Measurements from ENCODE around the gene GNB1.

GRCh38 chr1:1775327-1776226 is 115.3 kb downstream of the GNB1 start:
- TF ChIP-seq CTCF (IDR thresholded peaks at IDR 0.05) (no peak), POLR2A (IDR thresholded peaks at IDR 0.05) (no peak)

Data from testis (tissue), 2 donors.